PC-3 (cell line): ENCODE data around the gene PTCD2. TPM values are rescaled to one million over a fixed set of nuclear protein-coding genes. Genes with fewer than 3 reads are reported as not detected.

Experiments
- ATAC-seq: fragments of 200-7000 bp; cut with Tn5 transposase; 2 replicates; pipeline ENCODE4 v1.9.1; 2020; ENCODE audit warnings: mild to moderate bottlenecking, moderate library complexity
- BruUV-seq: library from RNA; stranded (reverse); fragments of 400-500 nt; replicated peaks from 2 replicates; lab custom pipeline; 2021; lab: Mats Ljungman, UMichigan
- CTCF ChIA-PET: fragments of 300-600 bp; sonication (Branson Sonifier 250); formaldehyde crosslinking; loops from one replicate; lab custom pipeline; 2022; ENCODE audit warnings: antibody characterized with exemption; lab: Charles Lee
- POLR2A ChIA-PET: fragments of 300-600 bp; sonication (Branson Sonifier 250); formaldehyde crosslinking; loops from one replicate; lab custom pipeline; 2022; ENCODE audit warnings: antibody characterized with exemption; ENCODE audit not compliant: unreplicated experiment; lab: Charles Lee
- DNase-seq: peaks from one replicate; pipeline ENCODE4 v3.0.0-alpha.2; 2015
- H2AFZ ChIP-seq: fragments of 300-600 bp; sonication (generic); 2 replicates; pipeline ENCODE4 v1.6.0; 2016; ENCODE audit warnings: antibody characterized with exemption, low read length
- H3F3A ChIP-seq: fragments of 300-600 bp; sonication (generic); one replicate; pipeline ENCODE4 v1.6.0; 2017; ENCODE audit warnings: antibody characterized with exemption, low read length, control low read depth, mild to moderate bottlenecking; ENCODE audit not compliant: unreplicated experiment
- H3K27ac ChIP-seq: fragments of 300-600 bp; sonication (generic); 2 replicates; pipeline ENCODE4 v1.5.1; 2016; ENCODE audit warnings: mild to moderate bottlenecking, low read length
- H3K27me3 ChIP-seq: fragments of 300-600 bp; sonication (generic); 2 replicates; pipeline ENCODE4 v1.6.1; 2016; ENCODE audit warnings: low read length, mixed read lengths
- H3K36me3 ChIP-seq: fragments of 300-600 bp; sonication (generic); 2 replicates; pipeline ENCODE4 v1.6.1; 2016; ENCODE audit warnings: low read depth, mixed run types, low read length, mixed read lengths
- H3K4me1 ChIP-seq: fragments of 300-600 bp; sonication (generic); 2 replicates; pipeline ENCODE4 v1.5.1; 2016; ENCODE audit warnings: low read length; ENCODE audit not compliant: insufficient read depth
- H3K4me2 ChIP-seq: fragments of 300-600 bp; sonication (generic); 2 replicates; pipeline ENCODE4 v1.6.0; 2016; ENCODE audit warnings: low read length
- H3K4me3 ChIP-seq: fragments of 300-600 bp; sonication (generic); 2 replicates; pipeline ENCODE4 v1.5.1; 2016; ENCODE audit warnings: mild to moderate bottlenecking, low read length, mixed read lengths
- H3K79me2 ChIP-seq: fragments of 300-600 bp; sonication (generic); 2 replicates; pipeline ENCODE4 v1.6.1; 2017; ENCODE audit warnings: low read length, mixed read lengths
- H3K9ac ChIP-seq: fragments of 300-600 bp; sonication (generic); 2 replicates; pipeline ENCODE4 v1.6.0; 2016; ENCODE audit warnings: mild to moderate bottlenecking, low read length
- H3K9me2 ChIP-seq: fragments of 300-600 bp; sonication (generic); replicated peaks from 2 replicates; pipeline ENCODE4 v1.6.1; 2016; ENCODE audit warnings: mixed run types, low read length, mixed read lengths
- H3K9me3 ChIP-seq: fragments of 300-600 bp; sonication (generic); 2 replicates; pipeline ENCODE4 v1.6.1; 2016; ENCODE audit warnings: low read length, mixed read lengths
- H4K20me1 ChIP-seq: fragments of 300-600 bp; sonication (generic); 2 replicates; pipeline ENCODE4 v1.6.1; 2016; ENCODE audit warnings: low read length, mixed read lengths
- EZH2 ChIP-seq: fragments of 300-600 bp; sonication (generic); IDR thresholded peaks from one replicate; pipeline ENCODE4 v1.6.1; 2017; ENCODE audit warnings: antibody characterized with exemption, mild to moderate bottlenecking, low read length; ENCODE audit not compliant: unreplicated experiment
- EZH2phosphoT487 ChIP-seq: fragments of 300-600 bp; sonication (generic); IDR thresholded peaks from 2 replicates; pipeline ENCODE4 v1.6.1; 2018; ENCODE audit warnings: mild to moderate bottlenecking, antibody characterized with exemption, low read length, borderline replicate concordance
- intact Hi-C: fragments of 100-400 bp; cut with micrococcal nuclease; formaldehyde crosslinking; loops from 2 replicates; pipeline ENCODE4 v1.9.0; 2023
- total RNA-seq: library from RNA; depleted of rRNA; stranded (reverse); fragments of >200 nt; gene quantifications from 2 replicates; pipeline ENCODE4 v1.2.3, GENCODE V29; 2014
- TF ChIP-seq, protein P1 (sequence below): fragments of 300-600 bp; sonication (generic); conservative IDR thresholded peaks from 2 replicates; pipeline ENCODE4 v1.5.1; 2017; ENCODE audit warnings: antibody characterized with exemption, low read depth, mild to moderate bottlenecking, low read length

PTCD2 gene
- total RNA-seq, 1 experiment from 2014 or later, result 3.4 TPM

DNA sequence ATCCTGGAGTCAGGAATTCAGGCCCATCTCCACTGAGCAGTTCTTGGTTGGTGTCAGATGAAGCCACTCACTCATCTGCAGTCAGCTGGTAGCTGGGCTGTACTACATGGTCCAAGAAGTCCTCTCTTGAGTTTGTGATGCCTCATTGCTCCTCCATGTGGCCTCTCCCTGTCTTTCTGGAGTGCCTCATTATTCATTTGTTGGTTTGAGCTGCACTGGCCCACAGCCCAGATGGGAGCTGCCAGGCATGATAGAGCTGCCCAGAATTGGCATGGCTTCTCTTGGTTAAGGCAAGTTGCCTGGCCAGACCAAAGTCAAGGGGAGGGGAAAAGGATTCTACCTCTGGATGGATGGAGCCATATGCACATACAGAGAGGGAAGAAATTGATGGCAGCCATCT, 8.0 kb downstream of the PTCD2 start:
- no TSS peak for BruUV-seq
- no peak overlapping the region for H3K9ac ChIP-seq
- POLR2A ChIA-PET, result no interaction called here
- CTCF ChIA-PET, result no interaction called here
- no peaks in the 10 kb centered on the region for H3K9me3 ChIP-seq
- no peaks in the 10 kb centered on the region for H3K9me2 ChIP-seq
- H3K36me3 ChIP-seq, result peaks cover 15% of the 10 kb centered on the region; the same call in 1 of the 2 replicates
- H3K79me2 ChIP-seq, result peaks cover 4% of the 10 kb centered on the region; the same call in 1 of the 2 replicates
- DNase-seq (peak; percentile 51), ATAC-seq (peak; percentile 66)
- peaks cover 33% of the 10 kb centered on the region for H3K4me1 ChIP-seq
- intact Hi-C loops, result no loop called here
- no peak overlapping the region for H3K4me3 ChIP-seq
- no peak for TF ChIP-seq EZH2phosphoT487
- TF ChIP-seq, protein P1, sequence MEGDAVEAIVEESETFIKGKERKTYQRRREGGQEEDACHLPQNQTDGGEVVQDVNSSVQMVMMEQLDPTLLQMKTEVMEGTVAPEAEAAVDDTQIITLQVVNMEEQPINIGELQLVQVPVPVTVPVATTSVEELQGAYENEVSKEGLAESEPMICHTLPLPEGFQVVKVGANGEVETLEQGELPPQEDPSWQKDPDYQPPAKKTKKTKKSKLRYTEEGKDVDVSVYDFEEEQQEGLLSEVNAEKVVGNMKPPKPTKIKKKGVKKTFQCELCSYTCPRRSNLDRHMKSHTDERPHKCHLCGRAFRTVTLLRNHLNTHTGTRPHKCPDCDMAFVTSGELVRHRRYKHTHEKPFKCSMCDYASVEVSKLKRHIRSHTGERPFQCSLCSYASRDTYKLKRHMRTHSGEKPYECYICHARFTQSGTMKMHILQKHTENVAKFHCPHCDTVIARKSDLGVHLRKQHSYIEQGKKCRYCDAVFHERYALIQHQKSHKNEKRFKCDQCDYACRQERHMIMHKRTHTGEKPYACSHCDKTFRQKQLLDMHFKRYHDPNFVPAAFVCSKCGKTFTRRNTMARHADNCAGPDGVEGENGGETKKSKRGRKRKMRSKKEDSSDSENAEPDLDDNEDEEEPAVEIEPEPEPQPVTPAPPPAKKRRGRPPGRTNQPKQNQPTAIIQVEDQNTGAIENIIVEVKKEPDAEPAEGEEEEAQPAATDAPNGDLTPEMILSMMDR, result no peak
- TF ChIP-seq EZH2, result no peak
- H2AFZ ChIP-seq, result no peak overlapping the region
- H3K4me2 ChIP-seq, result no peak overlapping the region
- peaks cover 3% of the 10 kb centered on the region for H3F3A ChIP-seq
- H3K27ac ChIP-seq, result no peak overlapping the region
- H4K20me1 ChIP-seq, result no peaks in the 10 kb centered on the region
- H3K27me3 ChIP-seq, result no peaks in the 10 kb centered on the region

GRCh38 chr5:72330712-72331111, 10.5 kb downstream of the PTCD2 start:
- Histone ChIP-seq H3K4me2 (no peak overlapping the region), H3K79me2 (no peaks in the 10 kb centered on the region; the same call in 1 of the 2 replicates), H3K9me3 (no peaks in the 10 kb centered on the region), H3K4me3 (no peak overlapping the region), H4K20me1 (no peaks in the 10 kb centered on the region), H3K27me3 (no peaks in the 10 kb centered on the region), H3K27ac (no peak overlapping the region), H3K9ac (no peak overlapping the region), H3K9me2 (no peaks in the 10 kb centered on the region), H3K36me3 (peaks cover 19% of the 10 kb centered on the region; the same call in 1 of the 2 replicates), H2AFZ (no peak overlapping the region), H3K4me1 (peaks cover 9% of the 10 kb centered on the region), H3F3A (no peaks in the 10 kb centered on the region)
- DNase-seq (no peak), ATAC-seq (no peak)
- BruUV-seq, result no TSS peak
- CTCF ChIA-PET, result no interaction called here
- TF ChIP-seq EZH2, result no peak
- TF ChIP-seq, protein P1, result no peak
- no peak for TF ChIP-seq EZH2phosphoT487
- POLR2A ChIA-PET, result no interaction called here
- intact Hi-C loops, result no loop called here

GRCh38 chr5:72337159-72337558, 17.0 kb downstream of the PTCD2 start:
- Histone ChIP-seq H3K4me2 (no peak overlapping the region), H3K36me3 (peaks cover 3% of the 10 kb centered on the region; the same call in 1 of the 2 replicates), H3K27me3 (no peaks in the 10 kb centered on the region), H2AFZ (no peak overlapping the region), H3K4me1 (no peaks in the 10 kb centered on the region), H3K4me3 (no peak overlapping the region), H3F3A (no peaks in the 10 kb centered on the region), H3K9ac (no peak overlapping the region), H3K27ac (no peak overlapping the region), H4K20me1 (no peaks in the 10 kb centered on the region), H3K9me3 (no peaks in the 10 kb centered on the region), H3K79me2 (no peaks in the 10 kb centered on the region), H3K9me2 (no peaks in the 10 kb centered on the region)
- TF ChIP-seq, protein P1, result no peak
- ATAC-seq, result no peak
- POLR2A ChIA-PET, result no interaction called here
- CTCF ChIA-PET, result no interaction called here
- DNase-seq, result no peak
- intact Hi-C loops, result no loop called here
- BruUV-seq, result no TSS peak
